SJSA1 (cell line): ENCODE data around the gene CASQ2. TPM values are rescaled to one million over a fixed set of nuclear protein-coding genes. Genes with fewer than 3 reads are reported as not detected.

Source experiments
- DNase-seq, 2 experiments: peaks; one replicate each; pipeline ENCODE4 v3.0.0-alpha.2; 2015 to 2020; ENCODE audit warnings: low spot score in 2 of 2, low read depth in 1 of 2
- H3K27ac ChIP-seq: fragments of 250-450 bp; sonication (Bioruptor Pico); 2 replicates; pipeline ENCODE4 v1.5.1; 2020; ENCODE audit warnings: mild to moderate bottlenecking, moderate library complexity
- H3K27me3 ChIP-seq: fragments of 250-450 bp; sonication (Bioruptor Pico); replicated peaks from 2 replicates; pipeline ENCODE4 v1.5.1; 2020; ENCODE audit warnings: mild to moderate bottlenecking, moderate library complexity
- H3K36me3 ChIP-seq: fragments of 250-450 bp; sonication (Bioruptor Pico); 2 replicates; pipeline ENCODE4 v1.5.1; 2020; ENCODE audit warnings: mild to moderate bottlenecking
- H3K4me1 ChIP-seq: fragments of 250-450 bp; sonication (Bioruptor Pico); replicated peaks from 2 replicates; pipeline ENCODE4 v1.6.1; 2021; ENCODE audit warnings: mild to moderate bottlenecking
- H3K4me3 ChIP-seq: fragments of 250-450 bp; sonication (Bioruptor Pico); 2 replicates; pipeline ENCODE4 v1.5.1; 2020; ENCODE audit warnings: mild to moderate bottlenecking
- H3K9me3 ChIP-seq: fragments of 250-450 bp; sonication (Bioruptor Pico); replicated peaks from 2 replicates; pipeline ENCODE4 v1.5.1; 2020; ENCODE audit warnings: mild to moderate bottlenecking
- total RNA-seq: library from RNA; depleted of rRNA; stranded (reverse); fragments of >200 nt; shearing (Covaris generic); gene quantifications from 2 replicates; pipeline ENCODE4 v1.2.3, GENCODE V29; 2014

CASQ2 gene
- total RNA-seq, 1 experiment from 2014 or later = not detected

DNA sequence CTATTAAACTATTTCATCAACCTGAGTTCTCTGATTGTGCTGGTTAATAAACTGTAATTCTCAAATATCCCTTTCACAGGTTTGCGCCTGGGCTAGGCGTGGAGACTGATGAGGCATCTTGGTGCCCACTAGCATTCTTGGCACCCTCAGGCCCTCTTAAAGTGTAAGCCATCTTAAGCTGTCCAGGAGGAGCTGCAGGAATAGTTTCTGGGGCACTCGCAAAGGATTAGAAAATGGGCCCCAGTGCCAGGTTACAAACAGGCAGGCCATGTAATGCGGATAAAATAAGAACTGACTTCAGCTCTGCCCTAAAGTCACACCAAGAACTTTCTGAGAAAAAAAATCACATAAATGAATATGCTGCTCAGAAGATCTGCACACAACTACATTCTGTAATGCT, 1.1 kb downstream of the CASQ2 start:
- Histone ChIP-seq H3K4me3 (no peak overlapping the region), H3K27ac (no peak overlapping the region), H3K27me3 (no peaks in the 10 kb centered on the region), H3K4me1 (no peaks in the 10 kb centered on the region), H3K9me3 (no peaks in the 10 kb centered on the region), H3K36me3 (no peaks in the 10 kb centered on the region)
- DNase-seq = no peak

DNA sequence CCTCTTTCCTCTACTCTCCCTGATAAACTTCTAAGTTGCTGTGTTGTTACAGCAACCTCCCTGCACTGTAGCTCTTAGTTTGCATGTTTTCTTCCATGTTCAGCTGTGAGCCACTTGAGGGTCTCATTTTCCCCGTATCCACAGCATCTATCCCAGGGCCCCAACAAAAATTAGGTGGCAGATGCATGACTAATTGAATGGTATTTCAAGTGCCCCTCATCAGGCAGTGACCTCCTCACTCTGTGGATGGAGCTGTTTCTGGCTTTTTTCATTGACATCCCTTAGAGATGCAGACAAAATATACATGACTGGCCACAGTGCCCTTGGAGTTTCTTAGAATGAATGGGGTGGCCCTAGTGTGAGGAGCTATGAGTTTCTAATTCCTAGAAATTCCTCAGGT, 3.4 kb downstream of the CASQ2 start:
- DNase-seq = no peak
- Histone ChIP-seq H3K27ac (no peak overlapping the region), H3K4me1 (no peaks in the 10 kb centered on the region), H3K4me3 (no peak overlapping the region), H3K9me3 (no peaks in the 10 kb centered on the region), H3K27me3 (no peaks in the 10 kb centered on the region), H3K36me3 (no peaks in the 10 kb centered on the region)

DNA sequence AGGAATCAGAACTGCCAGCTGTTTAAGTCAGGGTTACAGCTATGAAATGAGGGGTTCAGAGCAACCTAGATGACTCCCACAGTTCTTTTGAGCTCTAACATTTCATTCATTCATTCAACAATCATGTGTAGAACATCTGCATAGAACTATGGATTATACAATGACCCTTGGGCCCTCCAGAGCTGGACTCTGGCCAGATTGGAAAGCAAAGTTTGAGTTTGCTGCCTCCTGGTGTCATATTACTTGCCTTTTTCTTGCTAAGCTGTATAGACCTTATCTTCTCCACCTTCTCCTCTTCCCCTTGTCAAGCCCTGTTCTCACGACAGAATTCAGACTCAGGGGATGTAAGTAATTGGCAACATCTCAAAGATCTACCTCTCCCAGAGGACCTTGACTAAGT, 4.0 kb downstream of the CASQ2 start:
- Histone ChIP-seq H3K4me3 (no peak overlapping the region), H3K27ac (no peak overlapping the region), H3K9me3 (no peaks in the 10 kb centered on the region), H3K4me1 (no peaks in the 10 kb centered on the region), H3K27me3 (no peaks in the 10 kb centered on the region), H3K36me3 (no peaks in the 10 kb centered on the region)
- DNase-seq = peak in 1 of 2 experiments; percentile 17

DNA sequence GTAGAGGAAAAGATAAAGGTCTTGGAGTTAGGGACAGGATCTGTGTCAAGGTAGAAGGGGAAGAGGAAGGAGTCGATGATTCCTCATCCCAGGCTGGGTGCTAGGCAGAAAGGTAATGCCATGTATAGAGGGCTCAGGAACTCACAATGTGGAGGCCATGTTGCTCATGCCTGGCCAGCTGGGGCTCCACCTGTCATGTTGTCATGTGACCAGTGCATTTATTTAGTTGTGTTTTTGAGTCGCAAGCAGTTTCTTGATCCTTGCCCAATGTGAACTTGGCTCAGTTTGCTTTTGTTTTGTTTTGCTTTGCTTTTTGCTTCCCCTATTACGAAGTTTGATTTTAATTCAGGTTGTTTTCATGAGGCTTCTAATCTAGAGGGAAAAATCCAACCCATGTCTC, 5.7 kb downstream of the CASQ2 start:
- Histone ChIP-seq H3K4me1 (no peaks in the 10 kb centered on the region), H3K36me3 (no peaks in the 10 kb centered on the region), H3K4me3 (no peak overlapping the region), H3K27ac (no peak overlapping the region), H3K27me3 (no peaks in the 10 kb centered on the region), H3K9me3 (no peaks in the 10 kb centered on the region)
- no peak for DNase-seq

DNA sequence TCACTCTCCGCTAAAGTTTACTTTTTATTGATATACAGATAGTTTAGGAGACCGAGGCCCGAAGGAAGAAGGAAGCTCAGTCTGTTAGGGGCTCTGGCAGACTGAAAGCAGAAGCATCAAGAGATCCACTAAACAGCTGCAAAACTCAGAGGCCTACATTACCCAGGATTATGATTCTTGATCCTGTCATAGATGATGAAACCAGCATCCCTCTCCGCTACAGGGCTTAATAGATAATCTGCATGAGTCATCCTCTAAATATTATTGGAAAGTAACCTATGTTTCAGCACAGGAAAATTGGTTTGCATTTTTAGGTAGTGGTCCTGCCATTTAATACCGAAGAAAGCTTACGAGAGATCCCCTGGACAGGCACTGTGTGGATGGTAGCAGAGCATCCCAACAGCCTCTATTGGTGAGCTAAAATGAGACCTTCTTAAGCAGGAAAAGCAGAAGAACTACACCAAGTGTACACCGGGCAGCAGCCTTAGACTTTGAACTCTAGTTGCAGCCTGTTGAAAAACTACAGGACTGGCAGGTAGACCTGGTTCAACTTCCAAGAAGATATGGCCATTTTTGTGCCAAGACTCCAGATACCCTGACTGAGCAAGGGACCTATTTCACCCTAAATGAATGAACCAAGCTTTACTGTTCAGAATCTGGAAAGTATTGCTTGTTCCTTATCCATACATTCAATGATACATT, 6.8 kb downstream of the CASQ2 start:
- DNase-seq = no peak
- no peaks in the 10 kb centered on the region for H3K27me3 ChIP-seq
- no peaks in the 10 kb centered on the region for H3K36me3 ChIP-seq
- H3K27ac ChIP-seq = no peak overlapping the region
- no peaks in the 10 kb centered on the region for H3K9me3 ChIP-seq
- H3K4me3 ChIP-seq = no peak overlapping the region
- H3K4me1 ChIP-seq = no peaks in the 10 kb centered on the region

DNA sequence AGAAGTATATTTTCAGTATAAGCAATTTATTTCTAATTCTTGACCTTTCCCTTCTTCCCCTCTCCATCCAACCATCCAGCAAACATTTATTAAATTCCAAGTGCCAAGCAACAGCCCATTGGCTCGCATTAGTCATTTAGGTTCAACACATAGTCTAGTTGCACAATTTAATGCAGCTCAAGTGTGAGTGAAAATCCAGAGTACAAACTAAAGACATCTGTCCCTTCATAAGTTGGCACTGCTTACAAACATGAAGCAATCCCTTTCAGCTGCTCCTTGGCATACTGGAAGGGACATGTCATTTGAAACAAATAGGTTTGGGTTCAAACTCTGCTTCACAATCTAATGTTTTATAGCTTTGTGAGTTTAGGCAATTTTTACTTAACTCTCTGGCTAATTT, 10.7 kb downstream of the CASQ2 start:
- no peaks in the 10 kb centered on the region for H3K27me3 ChIP-seq
- DNase-seq = no peak
- no peak overlapping the region for H3K27ac ChIP-seq
- H3K36me3 ChIP-seq = no peaks in the 10 kb centered on the region
- no peaks in the 10 kb centered on the region for H3K4me1 ChIP-seq
- no peak overlapping the region for H3K4me3 ChIP-seq
- H3K9me3 ChIP-seq = no peaks in the 10 kb centered on the region

DNA sequence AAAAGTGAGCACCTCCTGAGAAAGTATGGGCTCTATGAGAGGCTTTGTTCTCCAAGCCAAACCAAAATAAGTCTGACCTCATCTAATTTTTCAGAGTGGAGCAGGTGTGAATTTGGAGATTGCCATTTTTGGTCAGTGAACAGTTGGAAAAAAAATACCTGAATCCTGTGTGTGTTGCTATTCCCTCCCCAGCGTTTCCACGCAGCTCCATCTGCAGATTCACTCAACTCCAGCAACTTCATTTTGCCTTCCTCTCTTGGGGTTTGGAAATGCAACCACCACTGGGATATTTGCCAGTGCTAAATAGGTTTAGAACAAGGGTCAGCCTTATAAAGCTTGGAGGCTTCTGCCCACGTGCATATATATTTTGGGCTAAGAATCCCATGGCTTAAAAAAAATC, 11.2 kb downstream of the CASQ2 start:
- Histone ChIP-seq H3K27ac (no peak overlapping the region), H3K4me3 (no peak overlapping the region)

DNA sequence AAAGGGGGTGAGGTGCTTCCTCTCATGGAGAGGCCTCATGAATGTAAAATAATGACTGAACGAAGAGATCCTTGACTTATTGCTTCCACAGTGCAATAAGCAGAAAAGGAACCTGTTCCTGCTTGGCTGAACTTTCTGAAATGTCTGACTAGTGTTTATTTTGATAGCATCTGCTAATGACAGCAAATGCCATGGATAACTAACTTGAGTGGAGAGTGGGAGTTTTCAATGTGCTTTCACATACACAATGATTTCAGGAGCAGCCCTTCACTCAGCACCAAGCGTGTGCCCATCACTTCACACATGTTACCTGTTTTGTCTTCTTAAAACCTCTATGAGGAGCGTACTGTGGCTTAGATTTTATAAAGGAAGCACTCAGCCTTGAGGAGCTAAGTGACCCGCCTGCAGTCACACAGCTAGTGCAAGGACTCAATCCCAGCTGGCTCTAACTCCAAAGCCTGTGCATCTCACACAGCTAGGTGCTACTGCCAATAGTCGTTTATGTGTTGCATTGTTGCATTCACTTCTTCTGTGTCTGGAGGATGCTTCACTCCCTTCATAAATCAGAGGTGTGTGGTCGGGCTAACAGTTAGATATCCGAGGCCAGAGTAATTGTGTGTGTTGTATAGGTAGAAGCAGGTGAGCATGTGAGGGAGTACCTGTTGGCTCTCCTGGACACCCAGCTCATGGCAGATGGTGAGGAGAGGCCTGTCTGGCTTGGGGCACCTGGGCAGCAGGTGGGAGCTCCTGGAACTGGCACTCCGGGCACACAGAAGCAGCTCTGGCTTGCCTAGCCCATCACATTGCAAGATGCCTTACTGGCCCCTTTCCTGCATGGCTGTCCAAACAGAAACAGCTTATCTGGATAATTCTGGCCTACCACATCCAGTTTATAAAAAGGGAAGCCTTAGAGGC, 12.8 kb downstream of the CASQ2 start:
- Histone ChIP-seq H3K27ac (no peak overlapping the region), H3K9me3 (no peaks in the 10 kb centered on the region), H3K36me3 (no peaks in the 10 kb centered on the region), H3K27me3 (no peaks in the 10 kb centered on the region), H3K4me3 (no peak overlapping the region), H3K4me1 (no peaks in the 10 kb centered on the region)
- DNase-seq = no peak

More for the DNA sequence above, 11.2 kb downstream of the CASQ2 start:
- DNase-seq = no peak
- Histone ChIP-seq H3K9me3 (no peaks in the 10 kb centered on the region), H3K4me1 (no peaks in the 10 kb centered on the region), H3K36me3 (no peaks in the 10 kb centered on the region), H3K27me3 (no peaks in the 10 kb centered on the region)

DNA sequence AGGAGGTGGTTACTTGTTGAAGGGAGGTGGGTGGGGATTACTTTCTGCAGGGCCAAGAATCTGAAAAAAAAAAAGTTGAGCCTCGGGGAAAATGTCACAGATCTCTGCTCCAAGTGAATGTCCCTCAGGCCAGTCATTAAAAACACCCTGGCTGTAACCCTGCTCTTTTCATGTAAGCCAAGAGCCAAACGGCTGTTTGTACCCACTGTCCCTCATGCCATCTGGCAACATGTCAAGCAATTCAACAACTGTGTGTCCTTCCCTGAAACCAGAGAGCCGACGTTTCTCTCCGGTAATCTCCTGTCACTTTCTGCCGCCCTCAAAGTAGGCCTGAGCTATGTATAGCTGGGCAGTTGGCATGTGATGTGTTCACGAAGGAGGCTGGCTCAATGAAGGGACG, 14.7 kb downstream of the CASQ2 start:
- H3K27me3 ChIP-seq = no peaks in the 10 kb centered on the region
- no peaks in the 10 kb centered on the region for H3K36me3 ChIP-seq
- DNase-seq = no peak
- H3K9me3 ChIP-seq = no peaks in the 10 kb centered on the region
- H3K4me1 ChIP-seq = peaks cover under 1% of the 10 kb centered on the region; the same call in 1 of the 2 replicates
- no peak overlapping the region for H3K27ac ChIP-seq
- no peak overlapping the region for H3K4me3 ChIP-seq

DNA sequence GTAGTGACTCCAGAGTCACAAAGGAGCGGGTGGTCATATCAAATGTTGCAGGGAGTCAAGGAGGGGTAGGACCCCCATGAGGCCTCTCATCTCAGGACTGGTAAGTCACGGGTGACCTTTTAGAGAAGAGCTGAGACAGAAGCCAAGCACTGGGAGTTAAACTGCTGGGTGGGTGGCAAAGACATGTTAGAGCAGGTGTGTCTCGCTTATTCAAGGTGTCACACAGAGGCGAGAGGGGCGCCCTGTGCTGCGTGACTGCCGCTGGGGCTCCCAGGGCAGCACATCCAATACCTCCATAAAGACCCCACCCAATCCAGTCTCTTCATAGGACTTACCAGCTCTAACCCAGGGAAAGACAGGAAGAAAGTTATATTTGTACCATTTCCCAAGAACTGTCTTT, 15.2 kb downstream of the CASQ2 start:
- no peak overlapping the region for H3K4me3 ChIP-seq
- H3K27me3 ChIP-seq = no peaks in the 10 kb centered on the region
- H3K27ac ChIP-seq = no peak overlapping the region
- DNase-seq = no peak
- H3K36me3 ChIP-seq = no peaks in the 10 kb centered on the region
- H3K4me1 ChIP-seq = peaks cover 5% of the 10 kb centered on the region; the same call in 1 of the 2 replicates
- no peaks in the 10 kb centered on the region for H3K9me3 ChIP-seq

DNA sequence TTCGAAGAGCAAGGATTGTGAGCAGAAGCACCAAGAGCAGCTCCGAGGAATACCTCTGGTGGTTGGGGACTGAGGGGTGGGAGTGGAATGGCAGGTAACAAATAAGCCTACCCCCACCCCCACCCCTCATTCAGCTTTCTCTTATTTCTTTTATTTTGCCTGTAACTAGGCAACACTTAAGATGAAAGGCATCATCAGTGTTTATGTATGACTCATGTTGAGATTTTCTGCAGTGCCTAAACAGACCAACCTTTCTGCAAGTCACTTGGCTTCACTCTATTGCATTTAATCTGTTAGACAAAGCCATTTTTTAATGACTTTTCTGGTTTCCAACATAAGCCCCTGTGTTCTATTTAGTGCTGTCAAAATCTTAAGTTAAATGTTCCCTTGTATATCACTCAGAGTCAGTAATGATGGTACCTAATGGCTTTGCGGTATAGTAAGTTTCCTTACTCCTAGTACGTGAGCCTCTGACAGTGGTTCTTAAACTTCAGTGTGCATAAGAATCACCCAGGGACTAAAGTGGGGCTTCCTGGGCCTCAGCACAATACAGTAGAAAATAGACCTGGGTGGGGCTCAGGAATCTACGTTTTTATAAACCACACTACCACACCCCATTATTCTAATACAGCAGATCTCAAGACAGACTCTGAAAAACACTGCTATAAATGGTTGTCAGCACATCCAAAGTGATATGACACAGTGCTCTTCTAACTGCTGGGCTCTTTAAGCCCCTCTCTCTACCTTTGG, 19.9 kb downstream of the CASQ2 start:
- no peaks in the 10 kb centered on the region for H3K36me3 ChIP-seq
- no peak overlapping the region for H3K4me3 ChIP-seq
- H3K4me1 ChIP-seq = peaks cover 9% of the 10 kb centered on the region
- H3K27ac ChIP-seq = peak overlapping the region; percentile 37
- DNase-seq = peak in 1 of 2 experiments; percentile 59
- no peaks in the 10 kb centered on the region for H3K9me3 ChIP-seq
- H3K27me3 ChIP-seq = no peaks in the 10 kb centered on the region

DNA sequence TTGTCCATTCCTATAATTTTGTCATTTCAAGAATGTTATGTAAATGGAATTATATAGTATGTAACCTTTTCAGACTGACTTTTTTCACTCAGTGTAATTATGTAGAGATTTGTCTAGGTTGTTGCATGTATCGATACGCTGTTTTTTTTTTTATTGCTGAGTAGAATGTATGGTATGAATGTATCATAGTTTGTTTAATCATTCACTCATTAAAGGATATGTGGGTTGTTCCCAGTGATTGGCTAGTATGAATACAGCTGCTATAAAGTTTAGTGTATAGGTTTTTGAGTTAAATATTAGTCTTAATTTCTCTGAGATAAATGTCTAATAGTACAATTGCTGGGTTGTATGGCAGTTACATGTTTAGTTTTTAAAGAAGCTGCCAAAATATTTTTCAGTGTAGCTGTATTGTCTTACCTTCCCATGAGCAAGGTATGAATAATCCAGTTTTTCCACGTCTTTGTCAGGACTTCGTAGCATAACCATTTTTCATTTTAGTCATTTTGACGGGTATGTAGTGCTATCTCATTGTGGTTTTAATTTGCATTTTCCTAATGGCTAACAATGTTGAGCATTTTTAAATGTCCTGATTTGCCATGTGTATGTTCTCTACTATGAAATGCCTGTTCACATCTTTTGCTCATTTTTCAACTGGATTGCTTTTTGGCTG, 22.4 kb downstream of the CASQ2 start:
- no peaks in the 10 kb centered on the region for H3K36me3 ChIP-seq
- no peaks in the 10 kb centered on the region for H3K27me3 ChIP-seq
- no peak for DNase-seq
- H3K4me1 ChIP-seq = peaks cover 9% of the 10 kb centered on the region
- H3K4me3 ChIP-seq = no peak overlapping the region
- H3K9me3 ChIP-seq = no peaks in the 10 kb centered on the region
- no peak overlapping the region for H3K27ac ChIP-seq

DNA sequence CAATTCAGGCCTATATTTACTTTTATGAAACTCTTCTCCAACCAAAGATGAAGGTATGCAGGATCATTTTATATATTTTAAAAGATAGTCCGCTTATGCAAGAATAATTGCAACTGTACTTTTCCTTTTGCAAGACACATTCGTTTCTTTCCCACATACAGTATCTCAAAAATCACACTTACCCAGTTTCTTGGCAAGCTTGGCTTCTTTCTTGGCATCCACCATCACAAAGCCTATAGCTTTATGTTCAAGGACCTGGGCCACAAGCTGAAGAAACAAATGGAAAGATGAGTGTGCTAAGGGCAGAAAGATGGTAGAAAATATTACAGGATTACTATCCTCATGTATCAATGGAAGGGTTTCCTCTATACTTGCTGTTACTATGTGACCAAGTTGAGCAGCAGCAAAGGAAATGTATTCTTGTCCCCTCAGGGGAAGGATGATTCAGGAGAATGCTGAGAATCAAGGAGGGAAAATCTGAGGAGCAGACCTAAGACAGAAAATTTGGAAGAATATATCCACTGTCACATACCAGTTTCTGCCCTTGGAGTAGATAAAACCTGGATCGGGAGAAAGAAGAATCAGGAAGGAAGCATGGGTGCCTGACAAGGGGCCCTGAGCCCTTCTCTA, 23.8 kb downstream of the CASQ2 start:
- H3K27ac ChIP-seq = no peak overlapping the region
- H3K4me3 ChIP-seq = no peak overlapping the region
- H3K27me3 ChIP-seq = no peaks in the 10 kb centered on the region
- H3K36me3 ChIP-seq = no peaks in the 10 kb centered on the region
- H3K4me1 ChIP-seq = peaks cover 9% of the 10 kb centered on the region
- no peak for DNase-seq
- H3K9me3 ChIP-seq = no peaks in the 10 kb centered on the region
